Measurements from ENCODE around the gene ZYX.

ZYX gene

GRCh38 chr7:143346018-143346417, 35.1 kb upstream of the ZYX start:
- no peak for TF ChIP-seq CTCF (IDR thresholded peaks at IDR 0.05; ENCODE audit: borderline replicate concordance, control extremely low read depth, extremely low read depth, insufficient read depth, missing control alignments)
- DNase-seq (ENCODE audit: low spot score): no peak
- in situ Hi-C loops (cut with MboI; ENCODE audit: low sequenced_read_pairs, unreplicated experiment): no loop called here

GRCh38 chr7:143347950-143348349, 33.2 kb upstream of the ZYX start:
- in situ Hi-C loops (cut with MboI; ENCODE audit: low sequenced_read_pairs, unreplicated experiment): no loop called here
- TF ChIP-seq CTCF (IDR thresholded peaks at IDR 0.05; ENCODE audit: borderline replicate concordance, control extremely low read depth, extremely low read depth, insufficient read depth, missing control alignments): no peak
- DNase-seq (ENCODE audit: low spot score): no peak

GRCh38 chr7:143351060-143351459, 30.1 kb upstream of the ZYX start:
- no peak for TF ChIP-seq CTCF (IDR thresholded peaks at IDR 0.05; ENCODE audit: borderline replicate concordance, control extremely low read depth, extremely low read depth, insufficient read depth, missing control alignments)
- in situ Hi-C loops (cut with MboI; ENCODE audit: low sequenced_read_pairs, unreplicated experiment): no loop called here
- DNase-seq (ENCODE audit: low spot score): no peak

- DNase-seq (ENCODE audit: low spot score): no peak
- in situ Hi-C loops (cut with MboI; ENCODE audit: low sequenced_read_pairs, unreplicated experiment): no loop called here
- no peak for TF ChIP-seq CTCF (IDR thresholded peaks at IDR 0.05; ENCODE audit: borderline replicate concordance, control extremely low read depth, extremely low read depth, insufficient read depth, missing control alignments)
Observed at GRCh38 chr7:143351574-143351973, 29.6 kb upstream of the ZYX start.

- no peak for DNase-seq (ENCODE audit: low spot score)
- TF ChIP-seq CTCF (IDR thresholded peaks at IDR 0.05; ENCODE audit: borderline replicate concordance, control extremely low read depth, extremely low read depth, insufficient read depth, missing control alignments): no peak
- in situ Hi-C loops (cut with MboI; ENCODE audit: low sequenced_read_pairs, unreplicated experiment): no loop called here
Observed at GRCh38 chr7:143352531-143353002, 28.6 kb upstream of the ZYX start.

- TF ChIP-seq CTCF (IDR thresholded peaks at IDR 0.05; ENCODE audit: borderline replicate concordance, control extremely low read depth, extremely low read depth, insufficient read depth, missing control alignments): no peak
- in situ Hi-C loops (cut with MboI; ENCODE audit: low sequenced_read_pairs, unreplicated experiment): no loop called here
- no peak for DNase-seq (ENCODE audit: low spot score)
Observed at GRCh38 chr7:143354376-143354775, 26.8 kb upstream of the ZYX start.

- in situ Hi-C loops (cut with MboI; ENCODE audit: low sequenced_read_pairs, unreplicated experiment): no loop called here
- TF ChIP-seq CTCF (IDR thresholded peaks at IDR 0.05; ENCODE audit: borderline replicate concordance, control extremely low read depth, extremely low read depth, insufficient read depth, missing control alignments): no peak
Observed at GRCh38 chr7:143354965-143355364, 26.2 kb upstream of the ZYX start.

More at GRCh38 chr7:143354965-143355364, 26.2 kb upstream of the ZYX start:
- DNase-seq (ENCODE audit: low spot score): no peak

All from GM13976 (cell line).